ENCODE measurements around the gene TMEM150C.

The TMEM150C gene

DNA sequence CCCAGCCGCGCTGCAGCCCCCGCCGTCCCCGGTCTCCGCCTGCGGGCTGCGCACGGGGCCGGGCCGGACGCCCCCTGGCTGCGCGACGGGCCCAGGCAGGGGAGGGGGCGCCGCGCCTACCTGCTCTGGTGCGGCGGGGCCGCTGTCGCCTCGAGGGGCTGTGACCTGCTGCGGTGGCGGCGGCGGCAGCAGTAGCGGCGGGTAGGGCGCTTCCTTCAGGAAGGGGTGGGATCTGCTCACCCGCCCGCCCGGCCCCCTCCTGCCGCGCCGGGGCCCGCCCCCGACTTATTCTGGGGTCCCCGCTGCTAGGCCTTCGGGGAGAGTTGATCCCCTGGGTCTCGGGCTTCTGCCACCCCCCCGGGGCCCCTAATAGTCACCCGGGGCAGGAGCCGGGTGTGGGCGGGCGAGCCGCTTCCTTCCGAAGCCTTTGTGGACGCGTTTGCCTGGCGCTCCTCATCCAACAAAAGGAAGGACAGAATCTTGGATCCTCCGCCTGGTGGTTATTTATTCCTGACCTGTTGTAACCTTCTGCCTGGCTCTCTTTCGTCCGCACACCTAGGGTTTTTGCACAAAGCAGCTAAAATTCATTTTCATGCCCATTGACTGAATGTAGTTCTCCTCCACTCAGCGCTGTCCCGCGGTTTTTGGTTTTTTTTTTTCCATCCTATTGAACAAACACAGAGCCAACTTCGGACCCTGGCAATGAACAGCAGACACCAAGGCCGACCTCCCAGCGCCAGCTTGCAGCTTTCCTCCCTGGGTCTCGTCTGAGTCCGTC is at the start of gene TMEM150C:
Gene TMEM150C, minus strand, starts transcription at position 203 of the 778 bp plus-strand sequence. CDS start 57,331 bp downstream, outside the sequence.
- DNase-seq = peak; percentile 14

DNA sequence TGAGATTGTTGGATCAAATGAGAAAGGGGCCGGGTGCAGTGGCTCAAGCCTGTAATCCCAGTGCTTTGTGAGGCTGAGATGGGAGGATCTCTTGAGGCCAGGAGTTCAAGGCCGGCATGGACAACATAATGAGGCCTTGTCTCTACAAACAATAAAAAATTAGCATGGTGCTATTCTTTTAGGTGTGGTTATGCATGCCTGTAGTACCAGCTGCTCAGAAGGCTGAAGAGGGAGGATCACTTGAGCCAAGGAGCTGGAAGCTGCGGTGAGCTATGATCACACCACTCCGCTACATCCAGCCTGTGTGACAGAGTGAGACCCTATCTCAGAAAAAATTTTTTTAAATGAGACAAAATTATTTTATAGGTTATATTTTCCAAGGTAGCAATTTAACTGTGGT is 49.7 kb upstream of the TMEM150C start:
- no peak for DNase-seq

DNA sequence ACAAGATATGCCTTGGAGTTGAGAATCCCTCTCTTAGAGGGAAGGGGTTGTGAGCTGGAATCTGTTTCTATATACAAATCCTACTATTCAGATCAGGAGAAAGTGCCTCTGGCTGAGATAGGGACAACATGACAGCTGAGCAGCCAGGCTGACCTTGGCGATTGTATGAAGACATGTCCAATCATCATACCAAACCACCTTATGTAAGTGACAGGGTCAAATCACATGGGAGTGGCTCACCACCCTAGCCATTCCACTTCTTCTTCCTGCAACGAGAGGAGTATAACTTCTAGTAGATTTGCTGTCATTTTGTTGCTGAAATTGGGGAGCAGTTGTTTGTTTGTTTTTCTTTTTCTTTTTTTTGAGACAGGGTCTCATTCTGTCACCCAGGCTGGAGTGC is 48.3 kb upstream of the TMEM150C start:
- no peak for DNase-seq

- no peak for DNase-seq
Measured at GRCh38 chr4:82606622-82607021, 44.8 kb upstream of the TMEM150C start.

DNA sequence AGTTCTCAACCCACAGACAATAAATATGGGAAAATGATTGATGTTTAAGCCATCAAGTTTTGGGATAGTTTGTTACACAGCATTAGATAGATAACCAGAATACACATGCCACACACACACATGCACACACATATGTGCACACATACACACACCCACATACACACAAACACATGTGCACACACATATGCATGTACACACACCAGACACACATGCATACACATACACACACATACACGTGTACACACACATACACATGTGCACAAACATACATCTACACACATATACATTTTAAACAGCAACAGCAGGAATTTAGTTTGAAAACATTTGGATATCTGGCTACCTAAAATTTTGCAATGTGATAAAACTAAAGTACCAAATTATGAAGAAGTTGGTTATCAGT is 42.7 kb upstream of the TMEM150C start:
- no peak for DNase-seq

DNA sequence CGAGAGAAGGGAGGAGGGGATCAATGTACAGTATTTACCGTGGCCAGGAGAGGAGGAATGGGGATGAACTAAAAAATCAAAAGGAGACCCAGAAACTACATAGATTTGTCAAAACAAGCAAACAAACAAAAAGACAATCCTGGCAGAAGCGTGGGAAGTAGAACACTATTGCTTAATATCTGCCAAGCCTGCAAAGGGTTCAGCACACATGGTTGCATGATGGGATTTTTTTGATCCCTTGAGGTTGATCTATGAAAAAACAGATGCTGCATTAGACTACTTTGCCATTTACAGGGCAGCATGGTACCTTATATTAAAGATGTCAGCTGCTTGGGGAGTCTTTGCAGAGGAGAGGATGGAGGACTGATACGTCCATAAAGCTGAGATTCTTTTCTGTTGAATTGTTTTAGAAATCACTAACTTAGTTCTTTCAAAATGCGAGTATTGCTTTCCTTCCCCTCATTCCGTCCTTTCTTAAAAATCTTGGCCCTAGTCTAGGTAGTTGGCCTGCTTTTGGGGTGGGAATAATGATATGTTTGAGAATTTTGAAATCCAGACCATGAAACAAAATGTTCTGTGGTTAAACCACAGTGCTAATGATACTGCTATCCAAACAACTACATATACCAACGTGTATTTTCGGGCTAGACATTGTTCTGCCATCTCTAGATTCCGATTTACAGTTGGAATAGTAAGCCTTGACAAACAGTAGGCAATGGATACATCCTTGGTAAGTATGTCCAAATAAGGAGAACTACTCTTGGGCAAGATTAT is 39.6 kb upstream of the TMEM150C start:
- no peak for DNase-seq

- DNase-seq = no peak
Measured at GRCh38 chr4:82599336-82599735, 37.5 kb upstream of the TMEM150C start.

- peak; percentile 11 for DNase-seq
Measured at GRCh38 chr4:82594456-82594855, 32.7 kb upstream of the TMEM150C start.

DNA sequence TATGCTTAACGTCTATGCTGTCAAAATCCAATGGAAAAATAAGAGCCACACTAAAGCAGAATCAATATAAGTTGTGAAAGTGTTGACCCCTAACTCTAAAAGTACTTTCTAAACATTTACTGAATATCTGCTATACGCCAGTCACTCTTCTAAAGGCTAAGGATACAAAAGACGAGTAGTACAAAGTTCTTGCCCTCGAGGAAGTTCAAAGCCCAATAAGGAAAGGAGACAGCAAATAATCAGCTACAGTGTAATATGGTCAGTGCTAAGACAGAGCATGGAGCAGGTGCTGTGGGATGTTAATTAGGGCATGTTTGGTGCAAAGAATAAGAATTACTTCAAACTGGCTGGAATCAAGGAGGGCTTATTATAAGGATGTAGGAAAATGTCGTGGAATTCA is 31.6 kb upstream of the TMEM150C start:
- no peak for DNase-seq

GRCh38 chr4:82592639-82593038 is 30.9 kb upstream of the TMEM150C start:
- DNase-seq = no peak

DNA sequence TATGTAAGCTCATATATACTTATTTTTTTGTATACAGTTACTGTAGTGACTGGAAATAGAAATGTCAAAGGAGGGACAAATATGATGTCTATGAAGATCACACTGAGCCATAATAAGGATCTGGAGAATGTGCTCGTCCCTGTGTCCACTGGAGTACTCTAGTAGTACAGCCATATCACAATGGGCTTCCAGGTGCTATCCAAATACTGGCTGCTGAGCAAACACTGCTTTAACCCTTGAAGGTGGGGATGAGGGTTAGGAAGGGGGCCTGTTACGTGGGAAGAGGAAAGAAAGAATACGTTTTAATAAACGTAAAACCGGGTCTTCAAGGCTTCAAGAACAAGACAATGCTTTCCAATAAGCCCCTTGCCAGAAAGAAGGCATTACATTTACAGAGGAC is 29.8 kb upstream of the TMEM150C start:
- no peak for DNase-seq

DNA sequence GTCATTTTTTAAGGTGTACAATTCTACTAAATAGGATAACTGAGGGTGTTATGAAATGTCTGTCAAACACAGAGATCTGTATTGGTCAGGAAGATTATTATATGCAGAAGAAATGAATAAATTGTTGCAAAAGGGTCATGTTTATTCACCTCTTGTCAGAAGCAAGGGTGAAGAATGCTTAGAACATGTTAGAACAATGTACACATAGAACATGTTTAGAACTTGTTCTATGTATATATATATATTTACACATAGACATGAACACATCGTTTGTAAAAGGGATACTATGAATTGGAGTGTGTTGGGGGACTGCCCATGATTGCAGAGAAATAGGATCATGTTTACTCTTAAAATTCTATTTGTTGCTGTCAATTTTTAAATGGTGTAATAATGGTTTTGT is 28.0 kb upstream of the TMEM150C start:
- no peak for DNase-seq

GRCh38 chr4:82588771-82589270 is 27.0 kb upstream of the TMEM150C start:
- no peak for DNase-seq

DNA sequence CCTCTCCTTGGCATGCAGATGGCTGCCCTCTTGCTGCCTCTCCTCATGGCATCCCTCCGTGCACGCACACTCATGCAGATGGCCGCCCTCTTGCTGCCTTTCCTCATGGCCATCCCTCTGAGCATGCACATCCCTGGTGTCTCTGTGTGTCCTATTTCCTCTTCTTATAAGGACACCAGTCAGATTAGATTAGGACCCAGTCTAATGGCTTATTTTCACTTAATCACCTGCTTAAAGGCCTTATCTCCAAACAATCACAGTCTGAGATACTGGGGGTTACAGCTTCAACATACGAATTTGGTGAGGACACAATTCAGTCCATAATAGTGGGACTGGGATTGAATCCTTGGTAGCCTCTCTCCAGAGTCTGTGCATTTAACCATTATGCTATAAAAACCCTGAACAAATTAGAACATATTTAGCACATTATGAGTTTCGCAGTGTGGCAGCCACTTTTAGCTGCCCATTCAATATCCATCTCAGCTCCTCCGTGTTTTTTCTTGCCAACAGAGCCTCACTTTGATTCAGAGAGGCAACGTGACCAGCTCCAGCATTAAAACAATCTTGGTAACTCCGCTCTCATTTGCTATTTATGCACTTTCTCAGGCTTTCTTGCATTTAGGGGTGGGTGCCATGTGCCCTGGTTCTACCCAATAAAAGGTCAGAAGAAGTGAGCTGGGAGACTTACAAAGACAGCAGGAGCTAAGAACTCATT is 26.2 kb upstream of the TMEM150C start:
- no peak for DNase-seq

DNA sequence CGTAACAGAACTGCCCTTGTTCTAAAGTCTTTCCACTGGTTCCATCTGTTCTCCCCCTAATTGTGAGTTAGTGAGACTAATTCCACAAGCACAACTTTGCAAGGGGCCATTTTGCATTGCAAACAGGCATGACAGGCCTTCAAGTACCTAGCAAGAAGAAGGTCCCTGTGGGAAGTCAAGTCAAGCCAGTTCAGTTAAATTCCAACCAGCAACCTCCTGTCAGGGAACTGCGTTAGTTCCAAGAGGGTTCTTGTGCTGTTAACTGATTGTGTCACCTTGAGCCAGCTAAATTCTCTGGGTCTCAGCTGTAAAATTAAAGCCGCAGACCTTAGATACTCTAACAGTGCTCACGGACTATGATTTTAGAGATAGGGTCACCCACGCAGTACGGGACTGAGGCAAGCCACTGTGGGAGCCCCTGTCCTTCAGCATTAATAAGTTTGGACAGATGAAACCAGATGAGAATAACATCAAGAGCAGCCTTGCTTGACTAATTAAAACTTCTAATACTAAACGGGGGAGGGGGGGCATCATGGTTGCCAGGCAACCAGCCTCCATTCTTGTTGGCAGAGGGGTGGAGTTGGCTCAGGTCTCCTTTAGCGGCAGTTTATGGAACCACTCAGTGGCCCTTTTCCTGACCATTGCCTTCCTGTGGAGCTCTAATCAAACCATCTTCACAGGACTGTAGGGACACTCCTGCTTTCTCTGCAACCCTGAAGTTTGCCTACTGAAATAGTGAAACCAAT is 24.1 kb upstream of the TMEM150C start:
- no peak for DNase-seq

DNA sequence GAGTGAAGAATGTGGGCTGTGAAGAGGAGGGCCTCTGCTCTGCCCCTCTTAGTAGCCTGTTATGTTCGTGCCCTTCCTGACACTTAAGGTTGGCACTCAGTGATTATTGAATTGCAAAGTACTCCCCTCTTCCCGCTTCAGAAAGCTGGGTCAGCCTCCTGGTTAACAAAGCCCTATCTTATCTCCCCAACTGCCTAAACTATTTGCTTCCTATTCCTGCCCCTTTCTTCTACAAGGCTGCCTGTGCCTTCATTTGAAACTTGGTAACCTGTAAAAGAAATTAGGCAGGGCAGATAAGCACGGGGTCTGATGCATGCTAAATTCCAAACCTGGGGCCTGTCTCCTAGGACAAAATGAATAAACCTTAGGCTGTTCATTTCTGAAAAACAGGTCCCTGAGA is 23.1 kb upstream of the TMEM150C start:
- DNase-seq = no peak

- DNase-seq = no peak
Measured at GRCh38 chr4:82583897-82584587, 22.3 kb upstream of the TMEM150C start.

DNA sequence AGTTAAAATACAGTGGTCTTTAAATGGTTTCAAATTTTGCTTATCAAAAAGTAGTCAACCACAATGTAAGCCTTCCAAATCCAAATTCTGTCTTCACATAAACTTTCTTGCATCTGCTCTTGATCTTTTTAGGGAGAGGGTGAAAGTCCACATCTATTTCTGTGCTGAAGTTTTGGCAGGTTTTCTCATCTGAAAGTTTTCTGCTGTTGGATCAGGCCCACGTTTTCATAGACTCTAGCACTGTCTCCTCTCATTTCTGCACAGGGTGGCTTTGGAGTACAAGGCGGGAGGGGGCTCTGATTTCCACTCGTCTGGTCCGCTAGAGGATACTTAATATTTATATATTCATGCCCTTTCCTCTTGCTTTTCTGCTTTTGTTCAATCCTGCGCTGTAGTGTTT is 18.1 kb upstream of the TMEM150C start:
- no peak for DNase-seq

GRCh38 chr4:82578935-82579334 is 17.1 kb upstream of the TMEM150C start:
- DNase-seq = no peak

DNA sequence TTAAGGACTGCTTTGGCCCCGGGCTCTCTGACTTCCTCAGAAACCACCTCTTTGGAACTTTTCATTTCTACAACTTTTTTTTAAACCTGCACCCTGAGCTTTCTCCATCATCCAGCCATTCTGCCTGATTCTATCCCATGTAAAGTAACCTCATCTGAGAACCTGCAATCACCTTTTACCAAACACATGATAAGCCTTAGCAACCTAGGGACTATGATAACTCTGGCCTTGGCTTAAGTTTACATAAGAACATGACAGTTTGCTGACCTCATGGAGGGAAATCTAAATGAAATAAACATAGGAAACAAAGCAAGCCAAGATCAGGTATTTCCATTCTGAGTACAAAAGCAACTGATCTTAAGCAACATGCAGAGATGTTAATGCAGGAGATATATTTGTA is 15.7 kb upstream of the TMEM150C start:
- DNase-seq = no peak

- no peak for DNase-seq
Measured at GRCh38 chr4:82569727-82570126, 7.9 kb upstream of the TMEM150C start.

DNA sequence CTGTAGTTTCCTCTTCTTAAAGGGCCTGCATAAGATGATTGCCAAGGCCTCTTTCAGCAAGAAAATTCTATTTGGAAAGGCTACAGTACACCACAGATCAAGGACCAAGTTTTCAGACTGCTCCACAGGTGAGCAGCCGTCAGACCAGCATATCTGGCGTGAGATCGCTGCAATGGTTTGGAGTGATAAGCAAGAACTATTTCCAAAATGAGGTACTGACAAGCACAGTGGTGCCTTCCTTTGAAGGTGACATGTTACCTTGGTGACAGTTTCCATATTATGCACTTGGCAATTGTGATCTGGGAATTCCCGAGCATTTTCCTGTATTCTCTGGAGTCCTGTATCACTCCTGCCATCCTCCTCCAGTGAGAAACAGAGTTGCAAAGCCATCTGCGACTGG is 7.3 kb upstream of the TMEM150C start:
- no peak for DNase-seq
